GM12878 (cell line): ENCODE results near the gene TXNRD1. TPM values are rescaled to one million over a fixed set of nuclear protein-coding genes. Genes with fewer than 3 reads are reported as not detected.
"Not testable (repeated sequence)": the region's sequence is repeated elsewhere in the genome, so short reads cannot be mapped to it uniquely, and the experiment has no call there.

Experiments
- ATAC-seq: fragments of 200-7000 bp; cut with Tn5 transposase; 3 replicates; pipeline ENCODE4 v1.9.1; 2020; ENCODE audit warnings: mild to moderate bottlenecking, moderate library complexity
- BruUV-seq: library from RNA; stranded (reverse); fragments of 400-500 nt; replicated peaks from 2 replicates; lab custom pipeline; 2021; lab: Mats Ljungman, UMichigan
- CTCF ChIA-PET: fragments of 300-600 bp; sonication (Branson Sonifier 250); formaldehyde crosslinking; extraction: SDS; loops from one replicate; lab custom pipeline; 2021; ENCODE audit warnings: inconsistent platforms; lab: Yijun Ruan, JAX
- POLR2A ChIA-PET: fragments of 350-600 bp; formaldehyde crosslinking; extraction: SDS; loops from one replicate; lab custom pipeline; 2021; ENCODE audit warnings: inconsistent platforms; lab: Charles Lee
- RAD21 ChIA-PET: fragments of 300-600 bp; sonication (Branson Sonifier 250); formaldehyde crosslinking; loops from one replicate; lab custom pipeline; 2023; ENCODE audit warnings: antibody characterized with exemption; ENCODE audit not compliant: unreplicated experiment; lab: Charles Lee
- SMC1A ChIA-PET: fragments of 300-600 bp; sonication (Branson Sonifier 250); formaldehyde crosslinking; loops from one replicate; lab custom pipeline; 2023; ENCODE audit not compliant: unreplicated experiment, uncharacterized antibody; lab: Charles Lee
- DNase-seq: peaks from one replicate; pipeline ENCODE4 v3.0.0-alpha.2; 2011; ENCODE audit warnings: low read depth, low spot score
- FAIRE-seq: peaks from 3 replicates; lab custom pipeline; 2011; peaks lifted over from hg19 to GRCh38; lab: Jason Lieb, UNC
- H2AFZ ChIP-seq: 2 replicates; pipeline ENCODE4 v1.6.0; 2011; ENCODE audit warnings: low read depth, low read length, control low read depth; ENCODE audit not compliant: control insufficient read depth
- H3K27ac ChIP-seq: 2 replicates; pipeline ENCODE4 v1.5.1; 2011; ENCODE audit warnings: control low read depth; ENCODE audit not compliant: control insufficient read depth, insufficient read depth
- H3K27me3 ChIP-seq, 2 experiments: replicated peaks in 1 of 2; 2 replicates each; pipeline versions ENCODE4 v1.6.0 to v1.6.1; 2011; ENCODE audit warnings: low read length in 1 of 2; ENCODE audit not compliant: control insufficient read depth in 2 of 2, insufficient read depth in 2 of 2
- H3K36me3 ChIP-seq, 2 experiments: 2 replicates each; pipeline ENCODE4 v1.5.1; 2011; ENCODE audit warnings: low read length in 1 of 2; ENCODE audit not compliant: control insufficient read depth in 2 of 2, insufficient read depth in 2 of 2
- H3K4me1 ChIP-seq: 2 replicates; pipeline ENCODE4 v1.6.1; 2011; ENCODE audit warnings: mild to moderate bottlenecking, low read length, moderate library complexity, mixed read lengths; ENCODE audit not compliant: control insufficient read depth, insufficient read depth
- H3K4me2 ChIP-seq: 2 replicates; pipeline ENCODE4 v1.6.0; 2011; ENCODE audit warnings: control low read depth; ENCODE audit not compliant: control insufficient read depth, insufficient read depth
- H3K4me3 ChIP-seq: fragments of 200-600 bp; sonication (generic); 2 replicates; pipeline ENCODE4 v1.5.1; 2016
- H3K79me2 ChIP-seq: 2 replicates; pipeline ENCODE4 v1.6.0; 2011; ENCODE audit warnings: low read length; ENCODE audit not compliant: control insufficient read depth, insufficient read depth
- H3K9ac ChIP-seq: 2 replicates; pipeline ENCODE4 v1.8.0; 2011; ENCODE audit warnings: low read length, control low read depth, mixed read lengths; ENCODE audit not compliant: control insufficient read depth, insufficient read depth
- H3K9me3 ChIP-seq: replicated peaks from 3 replicates; pipeline ENCODE4 v1.5.1; 2011; ENCODE audit warnings: mild to moderate bottlenecking, low read length; ENCODE audit not compliant: control insufficient read depth, insufficient read depth
- H4K20me1 ChIP-seq: 2 replicates; pipeline ENCODE4 v1.6.0; 2011; ENCODE audit not compliant: control insufficient read depth, insufficient read depth
- BCL11A ChIP-seq: IDR thresholded peaks from 2 replicates; pipeline ENCODE4 v1.6.1; 2011; ENCODE audit warnings: low read depth, low read length
- DPF2 ChIP-seq: fragments of 450-650 bp; IDR thresholded peaks from 2 replicates; pipeline ENCODE4 v1.6.1; 2017; ENCODE audit warnings: mild to moderate bottlenecking
- EGR1 ChIP-seq, 2 experiments: IDR thresholded peaks; 1 replicate in 1 of 2; 2 replicates in 1 of 2; pipeline ENCODE4 v1.6.1; 2011 to 2012; ENCODE audit warnings: low read depth in 2 of 2, low read length in 2 of 2, borderline replicate concordance in 1 of 2, mild to moderate bottlenecking in 1 of 2, moderate library complexity in 1 of 2
- PAX8 ChIP-seq: fragments of 450-650 bp; IDR thresholded peaks from 2 replicates; pipeline ENCODE4 v1.6.1; 2017; ENCODE audit warnings: mild to moderate bottlenecking, moderate library complexity
- POU2F2 ChIP-seq: IDR thresholded peaks from 3 replicates; pipeline ENCODE4 v1.6.1; 2011; ENCODE audit warnings: low read depth, mild to moderate bottlenecking, low read length, borderline replicate concordance
- RELA ChIP-seq: fragments of 450-650 bp; IDR thresholded peaks from 2 replicates; pipeline ENCODE4 v1.8.0; 2014; ENCODE audit warnings: borderline replicate concordance; ENCODE audit not compliant: partially characterized antibody
- RFX5 ChIP-seq: IDR thresholded peaks from 2 replicates; pipeline ENCODE4 v1.6.1; 2011; ENCODE audit warnings: low read depth, low read length, improper control_type of control experiment
- SMARCA5 ChIP-seq: fragments of 450-650 bp; IDR thresholded peaks from 2 replicates; pipeline ENCODE4 v1.6.1; 2017; ENCODE audit warnings: mild to moderate bottlenecking
- WGBS: methylation state at CpG from one replicate; pipeline ENCODE4 v1.1.6; 2016; ENCODE audit warnings: low lambda C conversion rate; ENCODE audit not compliant: insufficient replicate concordance, insufficient coverage; ENCODE audit errors: missing lambda C conversion rate; 5-methylcytosine and 5-hydroxymethylcytosine counted together
- in situ Hi-C: fragments of 300-500 bp; cut with MboI; formaldehyde crosslinking; loops from 9 replicates; pipeline ENCODE4 v1.14.3; 2018; ENCODE audit warnings: mixed read lengths
- intact Hi-C: fragments of 100-400 bp; cut with micrococcal nuclease; formaldehyde crosslinking; loops from one replicate; pipeline ENCODE4 v1.14.2; 2022; ENCODE audit not compliant: unreplicated experiment
- polyA plus RNA-seq, 11 experiments: library from polyadenylated mRNA; depleted of rRNA in 4 of 11; unstranded in 6 of 11; stranded (reverse) in 5 of 11; fragments of >200 nt; fragmentation: Nextera tagmentation in 4 of 11; fragmentation: Illumina TruSeq in 1 of 11; extraction: Ambion mirVana in 4 of 11; extraction: Trizol in 1 of 11; gene quantifications; 1 replicate in 1 of 11; 2 replicates in 10 of 11; pipeline versions ENCODE4 v1.2.1 to v1.2.3, GENCODE V29; 2011 to 2016; ENCODE audit warnings: inconsistent platforms in 2 of 11, missing spikeins in 2 of 11, low read depth in 1 of 11
- total RNA-seq, 4 experiments: library from RNA; depleted of rRNA in 3 of 4; stranded (reverse); fragments of >200 nt in 3 of 4; fragmentation: Illumina TruSeq in 1 of 4; extraction: Trizol in 1 of 4; gene quantifications; 2 replicates each; pipeline versions ENCODE4 v1.2.1 to v1.2.3, GENCODE V29; 2013 to 2021
- TF ChIP-seq, protein P1 (sequence below): fragments of 450-650 bp; formaldehyde crosslinking; IDR thresholded peaks from 2 replicates; pipeline ENCODE4 v1.4.0; 2020; ENCODE audit warnings: mild to moderate bottlenecking, moderate library complexity
- TF ChIP-seq, protein P2 (sequence below): IDR thresholded peaks from 2 replicates; pipeline ENCODE4 v1.6.1; 2012; ENCODE audit warnings: low read depth, low read length, improper control_type of control experiment
- TF ChIP-seq, protein P3 (sequence below): IDR thresholded peaks from 2 replicates; pipeline ENCODE4 v1.6.1; 2012; ENCODE audit warnings: low read depth, low read length, improper control_type of control experiment

TXNRD1 gene
- total and polyA plus RNA-seq, 10 of the 15 experiments (the other 5 are each of a cell fraction or from before 2014, with no cell fraction given) = 52.6 to 84.6 (median 67.8) TPM

DNA sequence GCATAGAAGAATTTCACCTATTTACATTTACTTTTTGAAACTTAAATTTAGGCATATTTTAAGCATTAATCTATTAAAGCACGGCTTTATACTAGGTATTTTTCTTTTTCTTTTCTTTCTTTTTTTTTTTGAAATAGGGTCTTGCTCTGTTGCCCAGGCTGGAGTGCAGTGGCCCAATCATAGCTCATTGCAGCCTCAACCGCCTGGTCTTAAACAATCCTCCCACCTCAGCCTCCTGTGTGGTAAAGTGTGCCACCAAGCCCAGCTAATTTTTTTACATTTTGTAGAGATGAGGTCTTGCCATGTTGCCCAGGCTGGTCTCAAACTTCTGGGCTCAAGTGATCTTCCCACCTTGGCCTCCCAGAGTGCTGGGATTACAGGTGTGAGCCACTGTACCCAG lies 2.9 kb downstream of the TXNRD1 start:
- POLR2A ChIA-PET, H4K20me1 ChIP-seq, FAIRE-seq, H3K36me3 ChIP-seq, H3K79me2 ChIP-seq, BruUV-seq, RAD21 ChIA-PET, H2AFZ ChIP-seq, H3K27ac ChIP-seq, ATAC-seq, intact Hi-C loops, H3K27me3 ChIP-seq, H3K9me3 ChIP-seq, H3K4me2 ChIP-seq, H3K4me1 ChIP-seq, H3K9ac ChIP-seq, H3K4me3 ChIP-seq, DNase-seq, in situ Hi-C loops: not testable (repeated sequence)
- ChIA-PET CTCF (interaction anchor here (0.7 to 2.3 kb wide), 2 partner anchors 8 to 140 kb away, joined by 3 to 7 read pairs; no protein-coding TSS in a partner anchor), SMC1A (interaction anchor here (0.9 to 1.1 kb wide), 2 partner anchors 11 to 140 kb away, joined by 3 to 4 read pairs; no protein-coding TSS in a partner anchor)
- WGBS = 96% methylated on average over 2 of the region's 2 CpGs

DNA sequence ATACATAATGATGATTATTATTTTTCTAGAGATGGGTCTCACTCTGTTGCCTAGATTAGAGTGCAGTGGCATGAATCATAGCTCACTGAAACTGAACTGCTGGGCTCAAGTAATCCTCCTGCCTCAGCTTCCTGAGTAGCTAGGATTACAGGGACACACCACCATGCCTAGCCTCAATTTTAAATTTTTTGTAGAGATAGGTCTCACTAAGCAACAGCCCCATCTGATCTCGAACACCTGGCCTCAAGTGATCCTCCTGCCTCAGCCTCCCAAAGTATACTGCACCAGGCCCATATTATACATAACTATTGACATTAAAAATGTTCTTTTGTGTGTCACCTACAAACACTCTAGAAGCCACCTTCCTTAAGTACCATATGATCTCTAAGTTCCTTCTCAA lies 3.4 kb downstream of the TXNRD1 start:
- CTCF ChIA-PET = interaction anchor here (2.3 kb wide), 1 partner anchor 140 kb away, joined by 7 read pairs; no protein-coding TSS in a partner anchor
- DNase-seq (no peak), FAIRE-seq (no peak), ATAC-seq (no peak)
- H3K27me3 ChIP-seq = no peaks in the 10 kb centered on the region
- 81% methylated on average over 1 of the region's 1 CpG for WGBS
- intact Hi-C loops (no loop called here), in situ Hi-C loops (no loop called here)
- no peak overlapping the region for H2AFZ ChIP-seq
- no peak overlapping the region for H3K4me3 ChIP-seq
- H3K27ac ChIP-seq = no peak overlapping the region
- H3K4me2 ChIP-seq = no peak overlapping the region
- H4K20me1 ChIP-seq = no peaks in the 10 kb centered on the region
- SMC1A ChIA-PET = interaction anchor here (0.9 to 1.1 kb wide), 2 partner anchors 12 to 139 kb away, joined by 3 to 4 read pairs; no protein-coding TSS in a partner anchor
- H3K79me2 ChIP-seq = no peaks in the 10 kb centered on the region
- BruUV-seq = no TSS peak
- RAD21 ChIA-PET = interaction anchor here (2.5 kb wide), 1 partner anchor 68 kb away, joined by 9 read pairs; no protein-coding TSS in a partner anchor
- no peak overlapping the region for H3K9ac ChIP-seq
- H3K9me3 ChIP-seq = no peaks in the 10 kb centered on the region
- POLR2A ChIA-PET = interaction anchor here (1.0 kb wide), 1 partner anchor 83 kb away, joined by 3 read pairs; no protein-coding TSS in a partner anchor
- H3K36me3 ChIP-seq = no peaks in the 10 kb centered on the region
- 0 out of 2 replicates have a peak, but pooled peaks cover 4% of the 10 kb centered on the region for H3K4me1 ChIP-seq
- TF ChIP-seq RELA (no peak), RFX5 (no peak), BCL11A (no peak), POU2F2 (no peak), EGR1 (IDR thresholded peaks at IDR 0.05; ENCODE audit: borderline replicate concordance in 1 of 2, low read depth in 2 of 2, low read length in 2 of 2) (no peak), PAX8 (no peak), DPF2 (no peak), SMARCA5 (no peak)
- TF ChIP-seq, protein P1, sequence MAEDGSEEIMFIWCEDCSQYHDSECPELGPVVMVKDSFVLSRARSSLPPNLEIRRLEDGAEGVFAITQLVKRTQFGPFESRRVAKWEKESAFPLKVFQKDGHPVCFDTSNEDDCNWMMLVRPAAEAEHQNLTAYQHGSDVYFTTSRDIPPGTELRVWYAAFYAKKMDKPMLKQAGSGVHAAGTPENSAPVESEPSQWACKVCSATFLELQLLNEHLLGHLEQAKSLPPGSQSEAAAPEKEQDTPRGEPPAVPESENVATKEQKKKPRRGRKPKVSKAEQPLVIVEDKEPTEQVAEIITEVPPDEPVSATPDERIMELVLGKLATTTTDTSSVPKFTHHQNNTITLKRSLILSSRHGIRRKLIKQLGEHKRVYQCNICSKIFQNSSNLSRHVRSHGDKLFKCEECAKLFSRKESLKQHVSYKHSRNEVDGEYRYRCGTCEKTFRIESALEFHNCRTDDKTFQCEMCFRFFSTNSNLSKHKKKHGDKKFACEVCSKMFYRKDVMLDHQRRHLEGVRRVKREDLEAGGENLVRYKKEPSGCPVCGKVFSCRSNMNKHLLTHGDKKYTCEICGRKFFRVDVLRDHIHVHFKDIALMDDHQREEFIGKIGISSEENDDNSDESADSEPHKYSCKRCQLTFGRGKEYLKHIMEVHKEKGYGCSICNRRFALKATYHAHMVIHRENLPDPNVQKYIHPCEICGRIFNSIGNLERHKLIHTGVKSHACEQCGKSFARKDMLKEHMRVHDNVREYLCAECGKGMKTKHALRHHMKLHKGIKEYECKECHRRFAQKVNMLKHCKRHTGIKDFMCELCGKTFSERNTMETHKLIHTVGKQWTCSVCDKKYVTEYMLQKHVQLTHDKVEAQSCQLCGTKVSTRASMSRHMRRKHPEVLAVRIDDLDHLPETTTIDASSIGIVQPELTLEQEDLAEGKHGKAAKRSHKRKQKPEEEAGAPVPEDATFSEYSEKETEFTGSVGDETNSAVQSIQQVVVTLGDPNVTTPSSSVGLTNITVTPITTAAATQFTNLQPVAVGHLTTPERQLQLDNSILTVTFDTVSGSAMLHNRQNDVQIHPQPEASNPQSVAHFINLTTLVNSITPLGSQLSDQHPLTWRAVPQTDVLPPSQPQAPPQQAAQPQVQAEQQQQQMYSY = no peak
- TF ChIP-seq, protein P2, sequence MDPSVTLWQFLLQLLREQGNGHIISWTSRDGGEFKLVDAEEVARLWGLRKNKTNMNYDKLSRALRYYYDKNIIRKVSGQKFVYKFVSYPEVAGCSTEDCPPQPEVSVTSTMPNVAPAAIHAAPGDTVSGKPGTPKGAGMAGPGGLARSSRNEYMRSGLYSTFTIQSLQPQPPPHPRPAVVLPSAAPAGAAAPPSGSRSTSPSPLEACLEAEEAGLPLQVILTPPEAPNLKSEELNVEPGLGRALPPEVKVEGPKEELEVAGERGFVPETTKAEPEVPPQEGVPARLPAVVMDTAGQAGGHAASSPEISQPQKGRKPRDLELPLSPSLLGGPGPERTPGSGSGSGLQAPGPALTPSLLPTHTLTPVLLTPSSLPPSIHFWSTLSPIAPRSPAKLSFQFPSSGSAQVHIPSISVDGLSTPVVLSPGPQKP = no peak
- TF ChIP-seq, protein P3, sequence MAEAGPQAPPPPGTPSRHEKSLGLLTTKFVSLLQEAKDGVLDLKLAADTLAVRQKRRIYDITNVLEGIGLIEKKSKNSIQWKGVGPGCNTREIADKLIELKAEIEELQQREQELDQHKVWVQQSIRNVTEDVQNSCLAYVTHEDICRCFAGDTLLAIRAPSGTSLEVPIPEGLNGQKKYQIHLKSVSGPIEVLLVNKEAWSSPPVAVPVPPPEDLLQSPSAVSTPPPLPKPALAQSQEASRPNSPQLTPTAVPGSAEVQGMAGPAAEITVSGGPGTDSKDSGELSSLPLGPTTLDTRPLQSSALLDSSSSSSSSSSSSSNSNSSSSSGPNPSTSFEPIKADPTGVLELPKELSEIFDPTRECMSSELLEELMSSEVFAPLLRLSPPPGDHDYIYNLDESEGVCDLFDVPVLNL = no peak
